Pons (tissue), 1 donor: ENCODE data around the gene TAF11L10.
"Not testable (repeated sequence)": the region's sequence is repeated elsewhere in the genome, so short reads cannot be mapped to it uniquely, and the experiment has no call there.

Experiments used
- DNase-seq: peaks from one replicate; pipeline ENCODE4 v3.0.0-alpha.2; 2016; ENCODE audit warnings: low spot score

Gene TAF11L10

DNA sequence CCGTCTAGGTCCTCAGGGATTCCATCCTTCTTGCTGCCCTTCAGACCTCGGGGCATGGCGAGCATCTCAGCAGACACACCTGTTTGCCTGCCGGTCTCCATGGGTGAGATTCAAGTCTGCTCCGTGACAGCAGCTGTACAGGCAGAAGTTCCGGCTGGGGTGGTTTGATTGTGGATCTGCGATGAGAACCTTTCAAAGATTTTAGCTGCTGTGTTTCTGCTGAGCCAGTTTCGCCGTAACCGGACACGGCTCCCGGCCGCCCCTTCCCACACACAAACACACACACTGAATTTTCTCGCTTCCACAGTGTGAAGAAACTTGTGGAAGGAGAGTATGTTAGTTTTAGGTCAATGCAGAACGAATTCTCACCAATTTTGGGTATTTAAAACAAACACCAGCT is at the start of gene TAF11L10:
TAF11L10 (minus strand) TSS at position 101 of the 400 bp plus-strand sequence.
- DNase-seq: not testable (repeated sequence)

DNA sequence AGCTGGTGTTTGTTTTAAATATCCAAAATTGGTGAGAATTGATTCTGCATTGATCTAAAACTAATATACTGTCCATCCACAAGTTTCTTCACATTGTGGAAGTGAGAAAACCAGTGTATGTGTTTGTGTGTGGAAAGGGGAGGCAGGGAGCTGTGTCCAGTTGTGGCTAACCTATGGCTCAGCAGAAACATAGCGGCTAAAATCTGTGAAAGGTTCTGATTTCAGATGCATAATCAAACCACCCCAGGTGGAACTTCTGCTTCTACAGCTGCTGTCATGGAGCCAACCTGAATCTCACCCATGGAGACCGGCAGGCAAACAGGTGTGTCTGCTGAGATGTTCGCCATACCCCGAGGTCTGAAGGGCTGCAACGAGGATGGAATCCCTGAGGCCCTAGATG is 36.5 kb upstream of the TAF11L10 start, which contains the start of gene TAF11L14:
TAF11L14 (plus strand) TSS at position 301 of the 400 bp plus-strand sequence.
- DNase-seq: no peak

DNA sequence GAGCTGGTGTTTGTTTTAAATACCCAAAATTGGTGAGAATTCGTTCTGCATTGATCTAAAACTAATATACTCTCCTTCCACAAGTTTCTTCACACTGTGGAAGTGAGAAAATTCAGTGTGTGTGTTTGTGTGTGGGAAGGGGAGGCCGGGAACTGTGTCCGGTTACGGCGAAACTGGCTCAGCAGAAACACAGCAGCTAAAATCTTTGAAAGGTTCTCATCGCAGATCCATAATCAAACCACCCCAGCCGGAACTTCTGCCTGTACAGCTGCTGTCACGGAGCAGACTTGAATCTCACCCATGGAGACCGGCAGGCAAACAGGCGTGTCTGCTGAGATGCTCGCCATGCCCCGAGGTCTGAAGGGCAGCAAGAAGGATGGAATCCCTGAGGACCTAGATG is 34.2 kb upstream of the TAF11L10 start, which contains the start of gene TAF11L13:
TAF11L13 (plus strand) TSS at position 301 of the 400 bp plus-strand sequence.
- DNase-seq: not testable (repeated sequence)

DNA sequence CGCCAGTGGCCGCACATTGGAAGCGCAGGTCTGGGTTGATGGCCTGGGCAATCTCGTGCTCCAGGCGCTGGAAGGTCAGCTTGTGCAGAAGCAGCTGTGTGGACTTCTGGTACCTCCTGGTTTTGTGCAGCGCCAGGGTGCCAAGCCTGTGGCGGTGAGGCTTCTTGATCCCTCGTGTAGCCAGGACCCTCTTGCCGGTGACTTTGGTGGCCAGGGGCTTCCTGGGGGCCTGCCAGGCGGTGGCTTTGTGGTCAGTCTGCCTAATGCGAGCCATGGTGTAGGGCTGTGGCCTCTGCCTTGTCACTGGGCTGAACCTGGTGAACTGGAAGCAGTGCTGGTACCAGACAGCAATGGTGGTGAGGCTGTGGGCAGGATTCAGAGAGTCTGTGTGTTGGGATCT is 28.1 kb upstream of the TAF11L10 start:
- DNase-seq: no peak

DNA sequence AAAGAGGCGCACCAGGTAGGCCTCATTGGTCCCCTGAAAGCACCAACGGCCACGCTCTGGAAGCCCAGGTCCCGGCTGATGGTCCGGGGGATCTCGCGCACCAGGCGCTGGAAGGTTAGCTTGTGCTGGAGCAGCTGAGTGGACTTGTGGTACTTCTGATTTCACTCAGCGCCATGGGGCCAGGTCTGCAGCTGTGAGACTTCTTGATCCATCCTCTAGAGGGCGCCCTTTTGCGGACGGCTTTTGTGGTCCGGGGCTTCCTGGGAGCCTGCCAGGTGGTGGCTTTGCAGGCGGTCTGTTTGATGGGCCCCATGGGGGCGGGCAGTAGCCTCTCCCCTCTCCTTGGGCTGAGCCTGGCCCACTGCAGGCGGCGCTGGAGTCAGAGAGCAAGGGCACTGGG is 23.0 kb upstream of the TAF11L10 start:
- no peak for DNase-seq

DNA sequence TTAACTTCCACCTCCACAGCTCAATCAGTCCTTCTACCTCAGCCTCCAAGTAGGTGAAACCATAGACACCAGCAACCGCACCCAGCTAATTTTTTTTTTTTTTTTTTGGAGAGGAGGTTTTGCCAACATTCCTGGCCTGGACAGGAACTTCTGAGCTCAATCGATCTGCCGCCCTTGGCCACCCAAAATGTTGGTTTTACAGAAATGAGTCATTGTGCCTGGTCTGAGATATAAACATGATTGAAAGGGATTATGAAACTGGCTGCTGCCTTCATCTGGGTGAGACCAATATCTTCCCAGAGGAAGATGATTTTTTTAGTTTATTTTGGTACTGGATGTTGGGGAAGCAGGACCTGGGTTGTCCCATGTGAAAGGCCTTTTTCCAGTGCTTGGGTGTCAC is 21.7 kb upstream of the TAF11L10 start:
- no peak for DNase-seq

DNA sequence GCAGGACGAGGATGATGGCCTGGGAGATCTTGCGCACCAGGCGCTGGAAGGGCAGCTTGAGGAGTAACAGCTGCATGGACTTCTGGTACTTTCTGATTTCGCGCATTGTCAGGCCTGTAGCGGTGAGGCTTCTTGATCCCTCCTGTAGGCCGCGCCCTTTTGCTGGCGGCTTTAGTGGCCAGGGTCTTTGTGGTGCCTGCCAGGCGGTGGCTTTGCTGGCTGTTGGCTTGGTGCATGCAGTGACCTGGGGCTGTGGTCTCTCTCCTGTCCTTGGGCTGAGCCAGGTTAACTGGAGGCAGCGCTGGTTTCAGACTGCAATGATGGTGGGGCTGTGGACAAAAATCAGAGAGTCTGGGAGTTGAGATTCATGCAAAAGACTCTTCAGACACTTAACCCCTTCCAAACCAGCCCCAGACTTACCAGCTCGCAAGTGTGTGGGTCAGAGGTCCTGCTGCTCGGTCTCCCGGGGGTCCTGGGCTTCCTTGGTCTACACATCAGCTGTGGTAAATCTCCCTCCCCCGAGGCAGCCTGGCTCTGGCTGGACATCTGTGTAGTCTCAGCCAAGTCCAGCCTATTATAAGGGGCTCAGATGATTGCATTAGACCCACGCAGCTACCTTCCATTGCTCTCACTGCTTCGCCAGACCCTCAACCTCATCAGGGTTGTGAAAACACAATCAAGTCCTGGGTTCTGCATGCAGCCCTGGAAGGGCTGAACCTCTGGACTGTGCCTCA is 17.4 kb upstream of the TAF11L10 start:
- no peak for DNase-seq

DNA sequence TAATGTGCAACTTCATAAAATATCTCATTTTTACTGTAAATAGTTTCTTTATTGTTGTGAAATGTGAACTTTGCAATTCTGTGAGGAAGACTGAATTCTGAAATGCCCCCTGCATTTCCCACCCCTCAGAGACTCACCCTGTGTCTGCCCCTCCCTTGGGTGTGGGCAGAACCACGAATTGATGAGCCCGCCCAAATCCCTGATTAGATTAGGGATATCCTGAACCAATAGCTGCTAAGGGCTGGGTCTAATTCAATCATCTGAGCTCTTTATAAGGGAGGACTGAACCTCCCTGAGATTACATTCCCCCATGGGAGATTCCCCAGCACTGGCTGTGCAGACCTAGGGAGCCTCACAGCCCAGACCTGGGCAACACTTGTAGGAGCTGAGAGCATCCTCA is 12.5 kb upstream of the TAF11L10 start, which contains the start of gene TAF11L12:
TAF11L12 (plus strand) TSS at position 301 of the 400 bp plus-strand sequence.
- not testable (repeated sequence) for DNase-seq

DNA sequence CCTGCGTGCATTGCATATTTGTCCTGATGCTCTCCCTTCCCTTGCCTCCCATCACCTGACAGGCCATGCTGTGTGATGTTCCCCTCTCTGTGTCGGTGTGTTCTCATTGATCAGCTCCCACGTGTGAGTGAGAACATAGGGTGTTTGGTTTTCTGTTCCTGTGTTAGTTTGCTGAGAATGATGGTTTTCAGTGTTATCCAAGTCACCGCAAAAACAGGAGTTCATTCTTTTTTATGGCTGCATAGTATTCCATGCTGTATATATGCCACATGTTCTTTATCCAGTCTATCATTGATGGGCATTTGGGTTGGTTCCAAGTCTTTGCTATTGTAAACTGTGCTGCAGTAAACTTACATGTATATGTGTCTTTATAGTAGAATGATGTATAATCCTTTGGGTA is 9.8 kb upstream of the TAF11L10 start:
- DNase-seq: not testable (repeated sequence)

DNA sequence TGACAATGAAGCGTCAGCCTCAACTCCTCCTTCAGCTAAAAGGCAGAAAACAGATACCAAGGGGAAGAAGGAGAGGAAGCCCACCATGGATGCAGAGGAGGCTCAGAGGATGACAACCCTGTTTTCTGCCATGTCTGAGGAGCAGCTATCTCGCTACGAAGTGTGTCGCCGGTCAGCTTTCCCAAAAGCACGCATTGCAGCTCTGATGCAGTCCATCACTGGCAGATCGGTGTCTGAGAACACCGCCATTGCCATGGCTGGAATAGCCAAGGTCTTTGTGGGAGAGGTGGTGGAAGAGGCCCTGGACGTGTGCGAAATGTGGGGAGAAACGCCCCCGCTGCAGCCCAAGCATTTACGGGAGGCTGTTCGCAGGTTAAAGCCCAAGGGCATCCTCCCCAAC is 7.3 kb upstream of the TAF11L10 start:
- no peak for DNase-seq

DNA sequence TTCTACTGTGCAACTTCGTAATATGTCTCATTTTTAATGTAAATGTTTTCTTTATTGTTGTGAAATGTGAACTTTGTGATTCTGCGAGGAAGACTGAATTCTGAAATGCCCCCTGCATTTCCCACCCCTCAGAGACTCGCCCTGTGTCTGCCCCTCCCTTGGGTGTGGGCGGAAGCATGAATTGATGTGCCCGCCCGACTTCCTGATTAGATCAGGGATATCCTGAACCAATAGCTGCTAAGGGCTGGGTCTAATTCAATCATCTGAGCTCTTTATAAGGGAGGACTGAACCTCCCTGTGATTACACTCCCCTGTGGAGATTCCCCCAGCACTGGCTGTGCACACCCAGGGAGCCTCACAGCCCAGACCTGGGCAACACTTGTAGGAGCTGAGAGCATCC is 6.3 kb upstream of the TAF11L10 start, which contains the start of gene TAF11L11:
TAF11L11 (plus strand) TSS at position 304 of the 400 bp plus-strand sequence.
- DNase-seq: not testable (repeated sequence)

DNA sequence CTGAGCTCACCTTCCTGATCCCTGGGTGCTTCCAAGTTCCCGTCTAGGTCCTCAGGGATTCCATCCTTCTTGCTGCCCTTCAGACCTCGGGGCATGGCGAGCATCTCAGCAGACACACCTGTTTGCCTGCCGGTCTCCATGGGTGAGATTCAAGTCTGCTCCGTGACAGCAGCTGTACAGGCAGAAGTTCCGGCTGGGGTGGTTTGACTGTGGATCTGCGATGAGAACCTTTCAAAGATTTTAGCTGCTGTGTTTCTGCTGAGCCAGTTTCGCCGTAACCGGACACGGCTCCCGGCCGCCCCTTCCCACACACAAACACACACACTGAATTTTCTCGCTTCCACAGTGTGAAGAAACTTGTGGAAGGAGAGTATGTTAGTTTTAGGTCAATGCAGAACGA is 3.4 kb downstream of the TAF11L10 start, which contains the start of gene TAF11L9:
TAF11L9 (minus strand) TSS at position 140 of the 400 bp plus-strand sequence.
- not testable (repeated sequence) for DNase-seq

DNA sequence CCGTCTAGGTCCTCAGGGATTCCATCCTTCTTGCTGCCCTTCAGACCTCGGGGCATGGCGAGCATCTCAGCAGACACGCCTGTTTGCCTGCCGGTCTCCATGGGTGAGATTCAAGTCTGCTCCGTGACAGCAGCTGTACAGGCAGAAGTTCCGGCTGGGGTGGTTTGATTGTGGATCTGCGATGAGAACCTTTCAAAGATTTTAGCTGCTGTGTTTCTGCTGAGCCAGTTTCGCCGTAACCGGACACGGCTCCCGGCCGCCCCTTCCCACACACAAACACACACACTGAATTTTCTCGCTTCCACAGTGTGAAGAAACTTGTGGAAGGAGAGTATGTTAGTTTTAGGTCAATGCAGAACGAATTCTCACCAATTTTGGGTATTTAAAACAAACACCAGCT is 6.8 kb downstream of the TAF11L10 start, which contains the start of gene TAF11L8:
TAF11L8 (minus strand) TSS at position 101 of the 400 bp plus-strand sequence.
- DNase-seq: not testable (repeated sequence)

DNA sequence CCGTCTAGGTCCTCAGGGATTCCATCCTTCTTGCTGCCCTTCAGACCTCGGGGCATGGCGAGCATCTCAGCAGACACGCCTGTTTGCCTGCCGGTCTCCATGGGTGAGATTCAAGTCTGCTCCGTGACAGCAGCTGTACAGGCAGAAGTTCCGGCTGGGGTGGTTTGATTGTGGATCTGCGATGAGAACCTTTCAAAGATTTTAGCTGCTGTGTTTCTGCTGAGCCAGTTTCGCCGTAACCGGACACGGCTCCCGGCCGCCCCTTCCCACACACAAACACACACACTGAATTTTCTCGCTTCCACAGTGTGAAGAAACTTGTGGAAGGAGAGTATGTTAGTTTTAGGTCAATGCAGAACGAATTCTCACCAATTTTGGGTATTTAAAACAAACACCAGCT is 12.0 kb downstream of the TAF11L10 start, which contains the start of gene TAF11L7:
TAF11L7 (minus strand) TSS at position 101 of the 400 bp plus-strand sequence.
- not testable (repeated sequence) for DNase-seq
